GM23248 (cell line): ENCODE results near the gene SEZ6L. TPM values are rescaled to one million over a fixed set of nuclear protein-coding genes. Genes with fewer than 3 reads are reported as not detected.

ENCODE experiments used
- DNase-seq: peaks from one replicate; pipeline ENCODE4 v3.0.0-alpha.2; 2015
- H2AFZ ChIP-seq: fragments of 200-600 bp; sonication (generic); 2 replicates; pipeline ENCODE4 v1.6.1; 2016; ENCODE audit warnings: antibody characterized with exemption
- H3F3A ChIP-seq: fragments of 200-600 bp; sonication (generic); 2 replicates; pipeline ENCODE4 v1.6.1; 2016; ENCODE audit warnings: mild to moderate bottlenecking, antibody characterized with exemption, mixed run types; ENCODE audit not compliant: insufficient read depth
- H3K27ac ChIP-seq: fragments of 200-600 bp; sonication (generic); 2 replicates; pipeline ENCODE4 v1.5.1; 2016; ENCODE audit warnings: mild to moderate bottlenecking
- H3K27me3 ChIP-seq: fragments of 200-600 bp; sonication (generic); replicated peaks from 2 replicates; pipeline ENCODE4 v1.6.1; 2016; ENCODE audit warnings: mild to moderate bottlenecking; ENCODE audit not compliant: insufficient read depth
- H3K36me3 ChIP-seq: fragments of 200-600 bp; sonication (generic); 2 replicates; pipeline ENCODE4 v1.6.1; 2016; ENCODE audit warnings: low read depth, mild to moderate bottlenecking
- H3K4me1 ChIP-seq: fragments of 200-600 bp; sonication (generic); 2 replicates; pipeline ENCODE4 v1.6.1; 2016; ENCODE audit warnings: mild to moderate bottlenecking; ENCODE audit not compliant: insufficient read depth
- H3K4me2 ChIP-seq: fragments of 200-600 bp; sonication (generic); one replicate; pipeline ENCODE4 v1.6.1; 2016; ENCODE audit warnings: mild to moderate bottlenecking; ENCODE audit not compliant: unreplicated experiment
- H3K4me3 ChIP-seq: fragments of 200-600 bp; sonication (generic); 2 replicates; pipeline ENCODE4 v1.5.1; 2016; ENCODE audit warnings: mild to moderate bottlenecking
- H3K79me2 ChIP-seq: fragments of 200-600 bp; sonication (generic); 2 replicates; pipeline ENCODE4 v1.6.1; 2016; ENCODE audit warnings: mild to moderate bottlenecking; ENCODE audit not compliant: insufficient read depth
- H3K9ac ChIP-seq: fragments of 200-600 bp; sonication (generic); 2 replicates; pipeline ENCODE4 v1.6.1; 2016; ENCODE audit warnings: mild to moderate bottlenecking
- H3K9me2 ChIP-seq: fragments of 200-600 bp; sonication (generic); 2 replicates; pipeline ENCODE4 v1.6.1; 2016; ENCODE audit warnings: mixed run types, mild to moderate bottlenecking, moderate library complexity; ENCODE audit not compliant: insufficient read depth
- H3K9me3 ChIP-seq: fragments of 200-600 bp; sonication (generic); one replicate; pipeline ENCODE4 v1.6.1; 2017; ENCODE audit warnings: low read depth
- H4K20me1 ChIP-seq: fragments of 200-600 bp; sonication (generic); 2 replicates; pipeline ENCODE4 v1.6.0; 2016; ENCODE audit not compliant: insufficient read depth
- EZH2 ChIP-seq: fragments of 200-600 bp; sonication (generic); IDR thresholded peaks from 2 replicates; pipeline ENCODE4 v1.6.1; 2018; ENCODE audit warnings: antibody characterized with exemption, mild to moderate bottlenecking; ENCODE audit not compliant: insufficient read depth, poor library complexity, severe bottlenecking
- EZH2phosphoT487 ChIP-seq: fragments of 200-600 bp; sonication (generic); IDR thresholded peaks from 2 replicates; pipeline ENCODE4 v1.6.1; 2018; ENCODE audit warnings: antibody characterized with exemption, moderate library complexity, mild to moderate bottlenecking, low read depth; ENCODE audit not compliant: insufficient read depth
- whole genome bisulfite sequencing, 2 experiments: methylation state at CpG; one replicate each; pipeline ENCODE4 v1.1.6; 2015 to 2017; ENCODE audit warnings: low lambda C conversion rate in 2 of 2, low coverage in 1 of 2; ENCODE audit errors: missing lambda C conversion rate in 2 of 2; 5-methylcytosine and 5-hydroxymethylcytosine counted together
- in situ Hi-C: fragments of 300-500 bp; cut with MboI; formaldehyde crosslinking; loops from 2 replicates; pipeline ENCODE4 v1.15.0; 2020
- polyA plus RNA-seq: library from polyadenylated mRNA; unstranded; fragments of >200 nt; fragmentation: Nextera tagmentation; extraction: Ambion mirVana; gene quantifications from 2 replicates; pipeline ENCODE4 v1.2.1, GENCODE V29; 2016
- total RNA-seq: library from RNA; depleted of rRNA; stranded (reverse); fragments of >200 nt; shearing (Covaris generic); gene quantifications from 2 replicates; pipeline ENCODE4 v1.2.3, GENCODE V29; 2014

Gene SEZ6L
- total and polyA plus RNA-seq, 2 experiments from 2014 or later, result under 0.01 to 0.18 TPM

DNA sequence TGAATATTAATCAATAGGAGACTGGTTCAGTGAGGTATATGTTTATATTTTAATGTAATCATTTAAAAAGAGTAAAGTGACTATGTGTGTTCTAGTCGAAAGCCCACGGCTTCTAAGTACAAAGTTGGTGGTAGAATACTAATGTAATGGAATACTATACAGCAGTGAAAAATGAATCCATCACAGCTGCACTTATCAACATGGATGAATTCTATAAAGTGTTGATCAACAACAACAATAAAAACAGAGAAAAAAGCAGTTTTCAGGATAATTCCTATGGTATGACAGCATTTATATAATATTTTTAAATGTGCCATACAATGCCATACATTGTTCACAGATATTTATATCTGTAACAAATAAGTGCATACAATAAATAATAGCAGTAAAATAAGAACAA lies 114.1 kb downstream of the SEZ6L start:
- no peak overlapping the region for H2AFZ ChIP-seq
- peaks cover 6% of the 10 kb centered on the region; the same call in 1 of the 2 replicates for H3K27me3 ChIP-seq
- no peaks in the 10 kb centered on the region for H3K79me2 ChIP-seq
- H3K4me2 ChIP-seq, result no peak overlapping the region
- H3K27ac ChIP-seq, result no peak overlapping the region
- TF ChIP-seq EZH2phosphoT487, result no peak
- no peak for TF ChIP-seq EZH2
- H3K4me1 ChIP-seq, result no peaks in the 10 kb centered on the region
- H3K4me3 ChIP-seq, result no peak overlapping the region
- in situ Hi-C loops, result no loop called here
- no peaks in the 10 kb centered on the region for H4K20me1 ChIP-seq
- DNase-seq, result no peak
- H3K9me3 ChIP-seq, result no peaks in the 10 kb centered on the region
- no peaks in the 10 kb centered on the region for H3F3A ChIP-seq
- H3K36me3 ChIP-seq, result no peaks in the 10 kb centered on the region
- no peak overlapping the region for H3K9ac ChIP-seq
- H3K9me2 ChIP-seq, result no peaks in the 10 kb centered on the region
- 28 to 34% methylated on average over 2 of the region's 2 CpGs for WGBS, 2 experiments

DNA sequence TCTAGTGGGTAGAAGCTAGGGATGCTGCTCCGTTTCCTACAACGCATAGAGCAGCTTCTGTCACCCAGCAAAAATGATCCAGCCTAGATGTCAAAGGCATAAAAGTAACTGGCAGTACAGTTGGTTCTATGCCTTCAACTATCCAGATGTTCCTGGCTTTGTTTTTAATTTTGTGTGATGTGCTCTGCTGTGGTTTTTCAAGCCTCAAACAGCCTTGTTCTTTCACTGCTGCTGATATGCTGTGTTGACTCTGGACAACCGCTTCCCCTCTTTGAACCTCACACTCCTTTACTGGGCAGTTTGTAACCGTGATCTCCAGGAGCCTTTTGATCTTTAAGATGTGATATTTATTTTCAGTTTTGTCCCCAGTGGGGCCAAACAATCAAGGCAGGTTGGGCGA lies 116.4 kb downstream of the SEZ6L start:
- H3K27me3 ChIP-seq, result peaks cover 6% of the 10 kb centered on the region
- no peaks in the 10 kb centered on the region for H3K9me3 ChIP-seq
- 9% methylated on average over 5 of the region's 5 CpGs for WGBS, 2 experiments
- no peaks in the 10 kb centered on the region for H3F3A ChIP-seq
- no peak for DNase-seq
- no peak overlapping the region for H3K4me2 ChIP-seq
- no peaks in the 10 kb centered on the region for H3K36me3 ChIP-seq
- H3K9me2 ChIP-seq, result no peaks in the 10 kb centered on the region
- no peak overlapping the region for H3K4me3 ChIP-seq
- H3K27ac ChIP-seq, result no peak overlapping the region
- H2AFZ ChIP-seq, result no peak overlapping the region
- no peak overlapping the region for H3K9ac ChIP-seq
- H3K79me2 ChIP-seq, result no peaks in the 10 kb centered on the region
- in situ Hi-C loops, result no loop called here
- no peak for TF ChIP-seq EZH2
- TF ChIP-seq EZH2phosphoT487, result no peak
- no peaks in the 10 kb centered on the region for H3K4me1 ChIP-seq
- no peaks in the 10 kb centered on the region for H4K20me1 ChIP-seq

DNA sequence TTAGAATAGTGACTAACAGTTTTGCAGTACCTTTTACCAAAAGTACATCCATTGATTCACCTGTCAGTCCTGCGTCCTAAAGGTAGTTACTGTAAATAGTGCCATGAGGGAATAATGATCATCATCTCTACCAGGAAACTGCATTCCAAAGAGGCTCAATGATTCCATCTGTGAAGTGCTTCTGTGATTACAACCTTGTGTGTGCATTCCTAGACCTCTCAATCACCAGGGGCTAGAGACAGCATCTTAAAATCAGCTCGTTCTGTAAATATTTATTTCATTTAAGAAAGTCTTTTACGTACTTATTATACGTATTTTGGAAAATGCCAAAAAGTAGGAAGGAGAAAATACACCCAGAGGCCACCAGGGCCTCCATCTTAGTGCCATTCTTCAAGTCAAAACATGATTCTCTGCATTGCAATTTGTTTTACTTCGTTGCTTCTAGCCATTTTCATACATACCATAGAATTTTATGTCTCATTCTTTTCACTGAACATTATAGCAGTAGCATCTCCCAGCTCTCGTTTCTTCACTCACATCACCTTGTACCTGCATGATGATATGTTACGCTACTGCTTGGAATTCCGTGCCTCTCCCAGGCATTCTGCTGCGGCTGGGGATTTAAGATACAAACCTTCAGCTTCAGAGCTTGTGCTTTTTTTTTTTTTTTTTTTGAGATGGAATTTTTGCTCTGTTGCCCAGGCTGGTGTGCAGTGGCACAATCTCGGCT lies 117.0 kb downstream of the SEZ6L start:
- no peak overlapping the region for H3K9ac ChIP-seq
- no peak overlapping the region for H3K4me3 ChIP-seq
- H3K4me1 ChIP-seq, result no peaks in the 10 kb centered on the region
- H2AFZ ChIP-seq, result no peak overlapping the region
- H3K27ac ChIP-seq, result no peak overlapping the region
- no peaks in the 10 kb centered on the region for H3K79me2 ChIP-seq
- in situ Hi-C loops, result no loop called here
- H3K27me3 ChIP-seq, result peaks cover 6% of the 10 kb centered on the region
- H3K9me2 ChIP-seq, result no peaks in the 10 kb centered on the region
- H3F3A ChIP-seq, result no peaks in the 10 kb centered on the region
- H3K4me2 ChIP-seq, result no peak overlapping the region
- peak; percentile 6 for DNase-seq
- no peaks in the 10 kb centered on the region for H4K20me1 ChIP-seq
- no peaks in the 10 kb centered on the region for H3K9me3 ChIP-seq
- no peaks in the 10 kb centered on the region for H3K36me3 ChIP-seq
- 30 to 31% methylated on average over 10 of the region's 10 CpGs for WGBS, 2 experiments
- TF ChIP-seq EZH2 (no peak), EZH2phosphoT487 (no peak)

DNA sequence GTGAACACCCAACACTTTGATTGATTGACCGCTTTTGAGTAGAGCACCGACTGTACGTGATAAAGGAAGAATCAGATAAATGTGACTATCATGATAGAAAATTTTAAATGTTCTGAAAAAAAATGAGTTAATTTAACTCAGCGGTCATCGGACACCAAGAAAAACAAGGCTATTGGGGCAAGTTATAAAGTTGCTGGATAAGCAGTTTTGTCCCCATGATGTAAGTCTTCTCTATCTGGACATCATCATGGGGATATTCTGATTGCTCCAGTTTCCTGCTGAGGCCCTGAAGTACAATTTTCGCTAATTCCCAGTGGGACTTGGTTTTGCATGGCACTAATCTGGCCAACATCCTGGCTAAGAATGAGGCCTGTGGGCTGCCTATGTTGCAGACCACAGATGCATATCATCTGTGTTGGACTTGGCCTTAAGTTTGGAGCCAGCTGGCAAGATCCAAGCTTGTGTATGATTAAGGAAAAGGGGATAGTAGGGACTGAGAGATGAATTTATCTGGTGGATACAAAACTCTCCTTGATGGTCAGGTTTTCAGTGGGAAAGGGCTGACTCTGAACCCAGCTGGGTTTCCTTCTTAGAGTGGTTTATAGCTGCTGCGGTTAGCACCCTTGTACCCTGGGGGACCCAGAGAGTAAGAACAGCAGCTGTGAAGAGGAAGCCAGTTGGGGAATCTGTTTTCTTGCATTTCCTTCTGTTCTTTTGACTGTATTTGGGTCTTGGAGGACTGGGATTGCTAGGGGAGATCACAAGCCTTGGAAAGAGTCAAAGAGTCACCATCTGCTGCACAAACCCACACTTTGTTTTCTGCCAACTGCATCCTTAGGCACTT lies 118.3 kb downstream of the SEZ6L start:
- H3K9ac ChIP-seq, result no peak overlapping the region
- no peaks in the 10 kb centered on the region for H3K79me2 ChIP-seq
- no peak for DNase-seq
- H3K4me1 ChIP-seq, result no peaks in the 10 kb centered on the region
- in situ Hi-C loops, result no loop called here
- TF ChIP-seq EZH2 (no peak), EZH2phosphoT487 (no peak)
- no peak overlapping the region for H3K4me2 ChIP-seq
- no peaks in the 10 kb centered on the region for H3F3A ChIP-seq
- no peak overlapping the region for H2AFZ ChIP-seq
- H3K9me3 ChIP-seq, result no peaks in the 10 kb centered on the region
- H3K27ac ChIP-seq, result no peak overlapping the region
- H3K36me3 ChIP-seq, result no peaks in the 10 kb centered on the region
- no peak overlapping the region for H3K4me3 ChIP-seq
- H3K9me2 ChIP-seq, result no peaks in the 10 kb centered on the region
- H4K20me1 ChIP-seq, result no peaks in the 10 kb centered on the region
- H3K27me3 ChIP-seq, result peaks cover 6% of the 10 kb centered on the region
- WGBS, 2 experiments, result 48 to 51% methylated on average over 7 of the region's 7 CpGs
